Right ventricle myocardium superior (tissue), 1 donor: Measurements from ENCODE around the gene BABAM2. TPM values are rescaled to one million over a fixed set of nuclear protein-coding genes. Genes with fewer than 3 reads are reported as not detected.

Source experiments
- ATAC-seq: fragments of 200-7000 bp; cut with Tn5 transposase; one replicate; pipeline ENCODE4 v1.9.1; 2020; ENCODE audit warnings: mild to moderate bottlenecking; ENCODE audit not compliant: poor library complexity
- DNase-seq: peaks from one replicate; pipeline ENCODE4 v3.0.0-alpha.2; 2020
- intact Hi-C: fragments of 100-400 bp; cut with DNase I; formaldehyde crosslinking; loops from one replicate; pipeline ENCODE4 v1.11.2; 2022
- total RNA-seq: library from RNA; stranded (reverse); fragmentation: NEBNext Ultra II Directional; extraction: Animal tissue kit (Norgen Biotek cat#: 25700); gene quantifications from one replicate; pipeline ENCODE4 v1.2.1, GENCODE V29; 2021
- donor health status: DM: no; HTN: yes; CAD: no; lungs with severe emphysema.

Gene BABAM2
- total RNA-seq, 1 donor from 2014 or later, result 51.3 TPM

DNA sequence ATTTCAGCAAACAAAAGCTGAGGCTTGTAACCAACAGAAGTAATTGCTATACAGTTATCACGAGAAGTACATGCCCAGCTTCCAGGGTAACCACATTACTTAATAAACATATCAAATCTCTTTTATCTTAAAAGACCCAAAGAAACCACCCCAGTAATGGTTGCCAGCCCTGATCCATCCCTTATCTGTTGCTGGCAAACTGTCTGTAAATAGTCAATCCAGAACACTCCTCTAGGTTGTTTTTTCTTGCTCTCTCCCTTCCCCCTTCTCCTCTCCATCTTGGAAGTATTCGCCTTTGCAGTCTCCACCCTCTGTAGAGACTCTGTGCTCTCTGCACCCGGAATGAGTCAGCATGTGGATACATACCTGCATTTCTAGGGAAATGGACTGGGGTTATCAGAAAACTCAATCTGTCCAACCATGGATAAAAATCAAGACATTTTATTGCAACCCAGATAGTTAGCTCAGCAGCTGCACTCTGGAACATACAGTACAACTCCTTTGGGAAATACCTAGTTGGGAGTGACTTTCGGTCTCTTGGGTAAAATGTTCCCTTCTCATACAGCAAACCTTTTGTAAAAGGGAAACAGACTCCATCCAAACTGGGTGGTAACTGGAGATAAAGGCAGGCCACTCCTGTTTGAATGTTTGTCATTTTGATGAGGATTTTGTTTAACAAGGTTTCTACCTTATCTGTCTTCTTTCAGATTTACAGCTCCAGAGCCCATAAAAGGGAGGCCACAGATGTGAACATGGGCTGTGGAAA is 378.7 kb downstream of the BABAM2 start:
- no peak for DNase-seq
- intact Hi-C loops, result no loop called here

DNA sequence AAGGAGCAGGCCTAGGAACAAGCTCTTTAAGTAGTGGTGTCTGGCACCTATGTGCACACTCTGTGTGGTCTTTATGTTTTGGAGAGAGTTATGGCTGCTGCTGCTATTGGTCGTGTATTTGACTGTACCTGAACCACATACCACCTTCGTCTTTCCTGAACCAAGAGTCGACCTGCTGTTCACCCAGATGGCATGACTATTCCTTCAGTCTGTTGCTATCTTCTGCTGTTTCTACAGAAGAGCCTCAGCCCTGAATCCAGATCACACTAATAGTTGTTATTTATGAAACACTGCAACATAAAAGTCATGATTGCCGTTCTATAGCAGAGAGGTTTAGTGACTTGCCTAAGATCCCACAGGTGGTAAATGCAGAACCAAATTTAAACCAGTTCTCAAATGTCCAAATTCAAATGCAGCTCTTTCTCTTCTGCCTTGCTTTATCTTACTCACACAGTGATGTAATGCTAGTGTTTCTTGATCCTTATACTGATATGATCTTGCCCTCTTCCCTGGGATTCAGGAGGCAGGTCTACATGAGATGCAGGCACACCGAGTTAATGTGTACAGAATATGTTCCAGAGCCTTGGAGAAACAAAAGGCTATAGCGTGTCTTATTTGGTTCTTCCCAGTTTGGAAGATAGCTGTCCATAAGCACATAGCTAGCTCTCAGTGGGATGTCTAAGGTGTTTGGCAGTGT is 380.1 kb downstream of the BABAM2 start:
- ATAC-seq (no peak), DNase-seq (no peak)
- intact Hi-C loops, result loop anchor here (10.0 kb wide), 1 partner anchor 124 kb away; the partner anchor contains the start of gene FOSL2

More for the DNA sequence above, 378.7 kb downstream of the BABAM2 start:
- ATAC-seq, result peak; percentile 68

DNA sequence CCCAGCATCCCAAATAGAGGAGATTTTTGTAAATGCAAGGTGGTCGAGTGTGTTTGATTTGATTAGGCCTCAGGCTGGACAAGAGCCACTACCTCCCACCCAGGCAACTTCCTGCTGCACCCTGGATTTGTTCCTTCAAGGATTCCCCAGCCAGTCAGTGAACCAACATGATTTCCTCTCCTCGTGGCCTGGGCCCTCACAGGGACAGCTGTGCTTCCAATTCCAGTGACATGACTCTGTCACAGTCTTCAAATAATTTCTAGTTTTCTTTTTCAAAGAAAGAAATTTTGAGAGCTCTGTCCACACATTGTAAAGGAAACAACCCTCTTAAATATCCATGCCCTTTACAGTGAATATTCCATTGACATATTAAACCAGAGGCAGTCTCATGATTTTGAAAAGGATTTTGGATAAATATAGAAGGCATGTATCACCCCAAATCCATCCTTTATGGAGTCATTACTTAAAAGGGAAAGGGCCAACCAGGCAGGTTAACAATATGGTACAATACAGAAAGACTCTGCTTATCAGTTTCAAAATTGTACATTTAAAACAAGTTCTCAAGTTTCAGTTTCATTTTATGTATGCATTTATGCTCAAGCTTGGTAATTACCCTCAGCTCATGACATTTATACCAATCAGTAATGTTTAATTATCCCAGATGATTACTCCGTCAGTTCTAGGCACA is 380.8 kb downstream of the BABAM2 start:
- no peak for DNase-seq
- ATAC-seq, result no peak
- intact Hi-C loops, result loop anchor here (10.0 kb wide), 1 partner anchor 123 kb away; the partner anchor contains the start of gene FOSL2

DNA sequence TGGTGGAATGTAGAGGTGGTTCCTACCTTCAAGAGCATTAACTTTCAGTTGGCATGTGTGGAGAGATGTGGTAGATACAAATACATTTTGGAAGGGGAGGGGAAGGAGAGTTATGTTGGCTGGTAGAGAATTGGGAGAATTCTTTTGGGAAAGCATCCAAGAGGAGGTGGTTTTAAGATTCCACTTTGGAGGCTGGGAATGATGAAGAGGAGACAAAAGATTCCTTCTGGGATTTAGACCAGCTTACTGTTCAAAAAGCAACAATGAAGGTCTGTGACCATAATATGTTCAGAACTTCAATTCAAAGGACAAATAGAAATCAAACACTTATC is 381.4 kb downstream of the BABAM2 start:
- ATAC-seq (no peak), DNase-seq (no peak)
- intact Hi-C loops, result loop anchor here (10.0 kb wide), 1 partner anchor 123 kb away; the partner anchor contains the start of gene FOSL2

GRCh38 chr2:28273751-28274150 is 383.2 kb downstream of the BABAM2 start:
- ATAC-seq (no peak), DNase-seq (no peak)
- intact Hi-C loops, result loop anchor here (10.0 kb wide), 1 partner anchor 121 kb away; the partner anchor contains the start of gene FOSL2

GRCh38 chr2:28274911-28275685 is 384.6 kb downstream of the BABAM2 start:
- intact Hi-C loops, result loop anchor here (10.0 kb wide), 1 partner anchor 120 kb away; the partner anchor contains the start of gene FOSL2
- DNase-seq (no peak), ATAC-seq (peak; percentile 24)

DNA sequence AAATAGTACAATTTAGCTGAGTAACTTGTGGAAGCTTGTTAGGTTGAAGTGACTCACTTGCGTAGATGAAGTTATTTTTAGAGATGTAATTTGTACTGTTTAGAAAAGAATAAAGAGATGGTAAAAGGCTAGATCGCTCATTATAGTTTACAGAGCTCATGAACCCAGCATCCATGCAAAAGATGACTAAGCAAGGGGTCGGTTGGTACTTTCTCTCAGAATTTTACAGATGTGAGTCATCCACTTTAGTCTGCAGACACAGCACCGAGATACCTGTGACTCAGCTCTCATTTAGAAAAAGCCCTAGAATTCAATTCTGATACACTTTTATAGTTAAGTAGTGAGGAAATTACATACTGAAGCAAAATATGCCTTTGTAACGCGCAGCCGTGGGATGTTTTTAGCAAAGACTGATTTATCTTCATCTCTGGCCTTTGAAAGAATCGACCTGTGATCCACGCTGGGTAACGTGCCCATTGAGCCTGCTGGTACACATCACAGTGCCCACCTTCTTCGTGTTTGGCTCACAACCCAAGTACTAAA is 385.6 kb downstream of the BABAM2 start:
- intact Hi-C loops, result loop anchor here (10.0 kb wide), 1 partner anchor 119 kb away; the partner anchor contains the start of gene FOSL2
- DNase-seq, result no peak
- peak; percentile 18 for ATAC-seq

- DNase-seq (no peak), ATAC-seq (peak; percentile 85)
- intact Hi-C loops, result loop anchor here (10.0 kb wide), 1 partner anchor 118 kb away; the partner anchor contains the start of gene FOSL2
Measured at GRCh38 chr2:28276807-28277206, 386.3 kb downstream of the BABAM2 start.

- ATAC-seq, result no peak
- intact Hi-C loops, result loop anchor here (10.0 kb wide), 1 partner anchor 117 kb away; the partner anchor contains the start of gene FOSL2
- no peak for DNase-seq
Measured at GRCh38 chr2:28277466-28277865, 386.9 kb downstream of the BABAM2 start.

GRCh38 chr2:28279371-28279770 is 388.8 kb downstream of the BABAM2 start:
- ATAC-seq (no peak), DNase-seq (no peak)
- intact Hi-C loops, result loop anchor here (10.0 kb wide), 1 partner anchor 115 kb away; the partner anchor contains the start of gene FOSL2

- intact Hi-C loops, result no loop called here
- DNase-seq (no peak), ATAC-seq (no peak)
Measured at GRCh38 chr2:28280619-28281018, 390.1 kb downstream of the BABAM2 start.

- ATAC-seq (no peak), DNase-seq (no peak)
- intact Hi-C loops, result no loop called here
Measured at GRCh38 chr2:28281739-28282138, 391.2 kb downstream of the BABAM2 start.

GRCh38 chr2:28282248-28282647 is 391.7 kb downstream of the BABAM2 start:
- intact Hi-C loops, result no loop called here
- DNase-seq, result no peak
- ATAC-seq, result no peak

DNA sequence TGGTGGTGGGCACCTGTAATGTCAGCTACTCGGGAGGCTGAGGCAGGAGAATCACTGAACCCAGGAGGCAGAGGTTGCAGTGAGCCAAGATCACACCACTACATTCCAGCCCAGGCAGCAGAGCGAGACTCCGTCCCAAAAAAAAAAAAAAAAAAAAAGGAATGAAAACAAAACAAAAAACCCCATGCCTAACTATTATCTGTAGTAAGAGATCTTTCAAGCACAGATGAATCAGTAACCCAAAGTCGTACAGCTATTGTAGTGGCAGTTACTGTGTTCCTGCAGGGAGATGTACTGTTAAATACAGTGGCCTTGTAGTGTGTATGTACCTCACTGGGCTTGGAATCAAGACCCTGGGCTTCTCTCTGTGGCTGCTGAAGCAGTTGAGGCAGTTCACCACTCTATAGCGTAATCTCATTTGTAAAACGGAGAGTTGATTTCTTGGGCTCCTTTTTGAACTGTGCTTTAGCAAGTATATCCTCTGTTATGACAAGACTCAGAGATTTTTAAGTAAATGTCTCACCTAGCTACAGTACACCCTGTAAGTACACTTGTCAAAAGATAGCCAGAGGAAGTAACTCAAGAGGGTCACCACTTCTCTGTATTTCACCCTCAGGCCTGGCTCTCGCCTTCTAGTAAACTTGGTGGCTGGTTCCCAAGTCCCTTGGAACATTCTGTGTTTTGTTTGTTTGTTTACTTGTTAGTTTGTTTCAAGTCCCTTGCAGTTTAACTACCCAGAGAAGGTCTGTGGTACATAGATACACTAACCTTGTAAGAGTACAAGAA is 392.5 kb downstream of the BABAM2 start:
- no peak for DNase-seq
- intact Hi-C loops, result no loop called here
- ATAC-seq, result no peak

- DNase-seq, result no peak
- ATAC-seq, result no peak
- intact Hi-C loops, result no loop called here
Measured at GRCh38 chr2:28283861-28284260, 393.3 kb downstream of the BABAM2 start.

DNA sequence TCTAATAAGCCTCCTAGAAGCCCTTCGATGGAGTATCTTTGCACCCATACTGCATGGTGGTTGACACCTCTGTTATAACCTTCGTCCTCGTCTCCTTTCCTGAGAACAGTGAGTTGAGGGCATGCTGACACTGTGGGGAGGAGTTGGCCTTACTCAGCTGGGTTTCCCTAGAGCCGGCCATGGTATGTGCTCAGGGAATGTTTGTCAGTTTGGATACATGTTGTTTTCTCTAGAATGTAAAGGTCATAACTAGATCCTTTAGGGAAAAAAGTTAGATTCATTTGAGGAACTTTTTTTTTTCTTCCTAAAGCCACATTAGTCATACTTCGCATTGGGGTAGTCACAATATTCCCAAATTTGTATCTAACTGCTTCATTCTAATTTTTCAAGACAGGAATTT is 396.1 kb downstream of the BABAM2 start:
- intact Hi-C loops, result no loop called here
- DNase-seq (no peak), ATAC-seq (peak; percentile 27)

- ATAC-seq, result no peak
- intact Hi-C loops, result no loop called here
- no peak for DNase-seq
Measured at GRCh38 chr2:28287256-28287915, 396.9 kb downstream of the BABAM2 start.
